Glutamatergic neuron (in vitro differentiated cells): ENCODE results near the gene TRIM67. TPM values are rescaled to one million over a fixed set of nuclear protein-coding genes. Genes with fewer than 3 reads are reported as not detected.

Source experiments
- DNase-seq: peaks from one replicate; pipeline ENCODE4 v3.0.0; 2022
- H3K27ac Mint-ChIP-seq: one replicate; pipeline ENCODE4 v1.8.0; 2020; ENCODE audit warnings: mild to moderate bottlenecking, mixed read lengths, inconsistent platforms; ENCODE audit not compliant: unreplicated experiment
- H3K27me3 Mint-ChIP-seq: one replicate; pipeline ENCODE4 v1.8.0; 2020; ENCODE audit warnings: mild to moderate bottlenecking, moderate library complexity, mixed read lengths, inconsistent platforms; ENCODE audit not compliant: unreplicated experiment
- H3K36me3 Mint-ChIP-seq: one replicate; pipeline ENCODE4 v1.8.0; 2020; ENCODE audit warnings: mild to moderate bottlenecking, mixed read lengths, inconsistent platforms; ENCODE audit not compliant: unreplicated experiment
- H3K4me1 Mint-ChIP-seq: one replicate; pipeline ENCODE4 v1.8.0; 2020; ENCODE audit warnings: mild to moderate bottlenecking, low read depth, mixed read lengths, inconsistent platforms; ENCODE audit not compliant: unreplicated experiment
- H3K4me3 Mint-ChIP-seq: one replicate; pipeline ENCODE4 v1.8.0; 2020; ENCODE audit warnings: mild to moderate bottlenecking, mixed read lengths, inconsistent platforms; ENCODE audit not compliant: unreplicated experiment
- H3K9me3 Mint-ChIP-seq: one replicate; pipeline ENCODE4 v1.8.0; 2020; ENCODE audit warnings: mild to moderate bottlenecking, moderate library complexity, mixed read lengths, inconsistent platforms; ENCODE audit not compliant: unreplicated experiment
- CTCF ChIP-seq: fragments of 200-600 bp; sonication (generic); IDR thresholded peaks from one replicate; pipeline ENCODE4 v1.5.0; 2021; ENCODE audit not compliant: partially characterized antibody, unreplicated experiment
- total RNA-seq: library from RNA; stranded (reverse); fragmentation: NEBNext Ultra II Directional; extraction: Animal tissue kit (Norgen Biotek cat#: 25700); gene quantifications from one replicate; pipeline ENCODE4 v1.2.1, GENCODE V29; 2021; ENCODE audit not compliant: unreplicated experiment

Gene TRIM67
- total RNA-seq, 1 donor from 2014 or later = 3.9 TPM

- Mint-ChIP-seq H3K27ac (no peak overlapping the region), H3K36me3 (peaks cover 4% of the 10 kb centered on the region), H3K27me3 (peaks cover 4% of the 10 kb centered on the region), H3K9me3 (no peaks in the 10 kb centered on the region), H3K4me3 (no peak overlapping the region), H3K4me1 (no peaks in the 10 kb centered on the region)
- TF ChIP-seq CTCF = no peak
- DNase-seq = no peak
Observed at GRCh38 chr1:231134624-231135023, 27.2 kb upstream of the TRIM67 start.

GRCh38 chr1:231138236-231138635 is 23.6 kb upstream of the TRIM67 start:
- H3K27ac Mint-ChIP-seq = no peak overlapping the region
- H3K4me3 Mint-ChIP-seq = no peak overlapping the region
- no peaks in the 10 kb centered on the region for H3K36me3 Mint-ChIP-seq
- H3K27me3 Mint-ChIP-seq = peaks cover 2% of the 10 kb centered on the region
- no peaks in the 10 kb centered on the region for H3K9me3 Mint-ChIP-seq
- TF ChIP-seq CTCF = no peak
- DNase-seq = no peak
- no peaks in the 10 kb centered on the region for H3K4me1 Mint-ChIP-seq

GRCh38 chr1:231139125-231139649 is 22.7 kb upstream of the TRIM67 start:
- no peak overlapping the region for H3K27ac Mint-ChIP-seq
- no peaks in the 10 kb centered on the region for H3K36me3 Mint-ChIP-seq
- no peak for DNase-seq
- H3K9me3 Mint-ChIP-seq = no peaks in the 10 kb centered on the region
- H3K4me1 Mint-ChIP-seq = no peaks in the 10 kb centered on the region
- no peak overlapping the region for H3K4me3 Mint-ChIP-seq
- TF ChIP-seq CTCF = no peak
- H3K27me3 Mint-ChIP-seq = peaks cover 2% of the 10 kb centered on the region

GRCh38 chr1:231139659-231140654 is 21.9 kb upstream of the TRIM67 start:
- DNase-seq = no peak
- no peak overlapping the region for H3K27ac Mint-ChIP-seq
- no peaks in the 10 kb centered on the region for H3K9me3 Mint-ChIP-seq
- no peak overlapping the region for H3K4me3 Mint-ChIP-seq
- peaks cover 2% of the 10 kb centered on the region for H3K27me3 Mint-ChIP-seq
- no peaks in the 10 kb centered on the region for H3K4me1 Mint-ChIP-seq
- no peak for TF ChIP-seq CTCF
- no peaks in the 10 kb centered on the region for H3K36me3 Mint-ChIP-seq
